Measurements from ENCODE around the gene RPL21. TPM values are rescaled to one million over a fixed set of nuclear protein-coding genes. Genes with fewer than 3 reads are reported as not detected.
"Not testable (repeated sequence)": the region's sequence is repeated elsewhere in the genome, so short reads cannot be mapped to it uniquely, and the experiment has no call there.

RPL21 gene
- total and polyA plus RNA-seq, 4 donors = 828 to 3,537 (median 1,166) TPM

GRCh38 chr13:27217791-27218190 lies 33.6 kb upstream of the RPL21 start:
- H3K27ac ChIP-seq (ENCODE audit: low read depth in 1 of 2, low read length in 2 of 2); H3K36me3 ChIP-seq (ENCODE audit: control insufficient read depth in 1 of 2, insufficient read depth in 2 of 2, low read length in 1 of 2); intact Hi-C loops (cut with DNase I); H3K27me3 ChIP-seq (ENCODE audit: control insufficient read depth in 1 of 2, insufficient read depth in 2 of 2, low read length in 1 of 2); DNase-seq; H3K4me3 ChIP-seq (ENCODE audit: low read length in 2 of 2); H3K9me3 ChIP-seq (ENCODE audit: control insufficient read depth, low read length); ATAC-seq (ENCODE audit: low FRiP score); H3K4me1 ChIP-seq (ENCODE audit: control insufficient read depth in 1 of 2, insufficient read depth in 2 of 2, low read length in 2 of 2): not testable (repeated sequence)
- 57 to 73% methylated on average over 2 of the region's 2 CpGs for WGBS, 2 donors

- H3K27ac ChIP-seq (ENCODE audit: low read depth in 1 of 2, low read length in 2 of 2); H3K9me3 ChIP-seq (ENCODE audit: control insufficient read depth, low read length); ATAC-seq (ENCODE audit: low FRiP score); H3K27me3 ChIP-seq (ENCODE audit: control insufficient read depth in 1 of 2, insufficient read depth in 2 of 2, low read length in 1 of 2); H3K4me3 ChIP-seq (ENCODE audit: low read length in 2 of 2); H3K36me3 ChIP-seq (ENCODE audit: control insufficient read depth in 1 of 2, insufficient read depth in 2 of 2, low read length in 1 of 2); DNase-seq; intact Hi-C loops (cut with DNase I); H3K4me1 ChIP-seq (ENCODE audit: control insufficient read depth in 1 of 2, insufficient read depth in 2 of 2, low read length in 2 of 2): not testable (repeated sequence)
- WGBS, 2 donors = 70 to 76% methylated on average over 1 of the region's 1 CpG
Observed at GRCh38 chr13:27218861-27219260, 32.5 kb upstream of the RPL21 start.

DNA sequence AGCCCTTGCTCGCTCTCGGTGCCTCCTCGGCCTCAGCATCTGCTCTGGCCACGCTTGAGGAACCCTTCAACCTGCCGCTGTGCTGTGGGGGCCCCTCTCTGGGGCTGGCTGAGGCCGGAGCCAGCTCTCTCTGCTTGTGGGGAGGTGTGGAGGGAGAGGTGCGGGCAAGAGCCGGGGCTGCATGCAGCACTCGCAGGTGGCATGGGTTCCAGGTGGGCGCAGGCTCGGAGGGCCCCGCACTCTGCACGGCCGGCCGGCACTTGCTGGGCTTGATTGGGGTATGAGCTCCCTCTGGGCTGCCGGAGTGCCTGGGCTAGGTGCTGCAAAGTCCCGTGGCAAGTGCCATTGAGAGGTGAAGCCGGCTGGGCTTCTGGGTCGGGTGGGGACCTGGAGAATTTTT lies 31.7 kb upstream of the RPL21 start:
- no peaks in the 10 kb centered on the region for H3K36me3 ChIP-seq (ENCODE audit: control insufficient read depth in 1 of 2, insufficient read depth in 2 of 2, low read length in 1 of 2)
- DNase-seq (no peak), ATAC-seq (ENCODE audit: low FRiP score) (no peak)
- no peak overlapping the region for H3K4me3 ChIP-seq (ENCODE audit: low read length in 2 of 2)
- WGBS, 2 donors = 90 to 91% methylated on average over 19 of the region's 19 CpGs
- H3K4me1 ChIP-seq (ENCODE audit: control insufficient read depth in 1 of 2, insufficient read depth in 2 of 2, low read length in 2 of 2) = no peaks in the 10 kb centered on the region
- no peak overlapping the region for H3K27ac ChIP-seq (ENCODE audit: low read depth in 1 of 2, low read length in 2 of 2)
- H3K27me3 ChIP-seq (ENCODE audit: control insufficient read depth in 1 of 2, insufficient read depth in 2 of 2, low read length in 1 of 2) = no peaks in the 10 kb centered on the region
- intact Hi-C loops (cut with DNase I) = no loop called here
- H3K9me3 ChIP-seq (ENCODE audit: control insufficient read depth, low read length) = no peaks in the 10 kb centered on the region

- DNase-seq; H3K9me3 ChIP-seq (ENCODE audit: control insufficient read depth, low read length); H3K4me3 ChIP-seq (ENCODE audit: low read length in 2 of 2); H3K4me1 ChIP-seq (ENCODE audit: control insufficient read depth in 1 of 2, insufficient read depth in 2 of 2, low read length in 2 of 2); H3K36me3 ChIP-seq (ENCODE audit: control insufficient read depth in 1 of 2, insufficient read depth in 2 of 2, low read length in 1 of 2); H3K27me3 ChIP-seq (ENCODE audit: control insufficient read depth in 1 of 2, insufficient read depth in 2 of 2, low read length in 1 of 2); H3K27ac ChIP-seq (ENCODE audit: low read depth in 1 of 2, low read length in 2 of 2); ATAC-seq (ENCODE audit: low FRiP score); intact Hi-C loops (cut with DNase I): not testable (repeated sequence)
- 65 to 83% methylated on average over 2 of the region's 2 CpGs for WGBS, 2 donors
Observed at GRCh38 chr13:27222100-27222499, 29.3 kb upstream of the RPL21 start.

DNA sequence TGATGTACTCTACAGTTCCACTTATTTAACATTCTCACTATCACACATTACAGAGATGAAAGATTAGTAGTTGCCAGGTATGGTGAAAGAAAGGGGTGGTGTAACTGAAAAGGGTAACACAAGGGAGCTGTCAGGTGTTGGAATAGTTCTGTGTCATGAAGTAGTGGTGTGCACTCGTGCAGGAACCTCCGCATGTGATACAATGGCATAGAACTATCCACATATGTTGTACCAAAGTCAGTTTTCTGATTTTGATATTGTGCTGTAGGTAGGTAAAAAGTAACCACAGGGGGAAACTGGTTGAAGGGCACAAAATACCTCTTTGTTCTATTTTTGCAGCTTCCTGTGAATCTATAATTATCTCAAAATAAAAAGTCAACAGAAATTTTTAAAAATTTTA lies 24.4 kb upstream of the RPL21 start:
- WGBS, 2 donors = 81 to 88% methylated on average over 2 of the region's 2 CpGs
- no peak for DNase-seq
- no peaks in the 10 kb centered on the region for H3K9me3 ChIP-seq (ENCODE audit: control insufficient read depth, low read length)
- intact Hi-C loops (cut with DNase I) = no loop called here
- ATAC-seq (ENCODE audit: low FRiP score) = no peak
- H3K27ac ChIP-seq (ENCODE audit: low read depth in 1 of 2, low read length in 2 of 2) = no peak overlapping the region
- no peak overlapping the region for H3K4me3 ChIP-seq (ENCODE audit: low read length in 2 of 2)
- H3K27me3 ChIP-seq (ENCODE audit: control insufficient read depth in 1 of 2, insufficient read depth in 2 of 2, low read length in 1 of 2) = peaks cover 0 to 2% of the 10 kb centered on the region in 2 donors
- no peaks in the 10 kb centered on the region for H3K36me3 ChIP-seq (ENCODE audit: control insufficient read depth in 1 of 2, insufficient read depth in 2 of 2, low read length in 1 of 2)
- H3K4me1 ChIP-seq (ENCODE audit: control insufficient read depth in 1 of 2, insufficient read depth in 2 of 2, low read length in 2 of 2) = no peaks in the 10 kb centered on the region

GRCh38 chr13:27228131-27228530 lies 23.2 kb upstream of the RPL21 start:
- no peak overlapping the region for H3K27ac ChIP-seq (ENCODE audit: low read depth in 1 of 2, low read length in 2 of 2)
- H3K4me3 ChIP-seq (ENCODE audit: low read length in 2 of 2) = no peak overlapping the region
- H3K36me3 ChIP-seq (ENCODE audit: control insufficient read depth in 1 of 2, insufficient read depth in 2 of 2, low read length in 1 of 2) = no peaks in the 10 kb centered on the region
- peaks cover 0 to 2% of the 10 kb centered on the region in 2 donors for H3K27me3 ChIP-seq (ENCODE audit: control insufficient read depth in 1 of 2, insufficient read depth in 2 of 2, low read length in 1 of 2)
- intact Hi-C loops (cut with DNase I) = no loop called here
- ATAC-seq (ENCODE audit: low FRiP score) (no peak), DNase-seq (no peak)
- H3K4me1 ChIP-seq (ENCODE audit: control insufficient read depth in 1 of 2, insufficient read depth in 2 of 2, low read length in 2 of 2) = no peaks in the 10 kb centered on the region
- H3K9me3 ChIP-seq (ENCODE audit: control insufficient read depth, low read length) = peaks cover 2% of the 10 kb centered on the region

GRCh38 chr13:27229642-27230041 lies 21.7 kb upstream of the RPL21 start:
- no peaks in the 10 kb centered on the region for H3K4me1 ChIP-seq (ENCODE audit: control insufficient read depth in 1 of 2, insufficient read depth in 2 of 2, low read length in 2 of 2)
- H3K27me3 ChIP-seq (ENCODE audit: control insufficient read depth in 1 of 2, insufficient read depth in 2 of 2, low read length in 1 of 2) = peaks cover 0 to 2% of the 10 kb centered on the region in 2 donors
- no peak for DNase-seq

DNA sequence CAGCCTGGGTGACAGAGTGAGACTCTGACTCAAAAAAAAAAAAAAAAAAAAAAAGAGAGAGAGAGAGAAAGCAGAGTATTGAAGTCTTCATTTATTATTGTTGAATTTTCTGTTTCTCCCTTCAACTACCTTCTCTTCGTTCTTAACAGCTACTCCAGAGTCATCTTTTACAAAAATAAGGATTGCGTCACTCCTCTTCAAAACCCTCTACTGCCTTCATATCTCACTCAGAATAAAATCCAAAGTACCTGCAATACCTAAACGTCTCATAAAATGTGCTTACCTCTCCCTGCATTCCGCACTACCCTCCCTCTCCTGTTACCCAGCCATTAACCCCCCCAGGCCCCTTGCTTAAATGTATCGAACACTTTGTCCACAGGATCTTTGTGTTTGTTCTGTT lies 17.4 kb upstream of the RPL21 start:
- intact Hi-C loops (cut with DNase I) = no loop called here
- no peaks in the 10 kb centered on the region for H3K4me1 ChIP-seq (ENCODE audit: control insufficient read depth in 1 of 2, insufficient read depth in 2 of 2, low read length in 2 of 2)
- H3K27ac ChIP-seq (ENCODE audit: low read depth in 1 of 2, low read length in 2 of 2) = no peak overlapping the region
- ATAC-seq (ENCODE audit: low FRiP score) (no peak), DNase-seq (no peak)
- H3K27me3 ChIP-seq (ENCODE audit: control insufficient read depth in 1 of 2, insufficient read depth in 2 of 2, low read length in 1 of 2) = peaks cover 0 to 2% of the 10 kb centered on the region in 2 donors
- H3K4me3 ChIP-seq (ENCODE audit: low read length in 2 of 2) = no peak overlapping the region
- peaks cover 2% of the 10 kb centered on the region for H3K9me3 ChIP-seq (ENCODE audit: control insufficient read depth, low read length)
- no peaks in the 10 kb centered on the region for H3K36me3 ChIP-seq (ENCODE audit: control insufficient read depth in 1 of 2, insufficient read depth in 2 of 2, low read length in 1 of 2)
- WGBS, 2 donors = 89 to 92% methylated on average over 5 of the region's 5 CpGs

More at GRCh38 chr13:27229642-27230041, 21.7 kb upstream of the RPL21 start:
- intact Hi-C loops (cut with DNase I) = no loop called here
- Histone ChIP-seq H3K27ac (ENCODE audit: low read depth in 1 of 2, low read length in 2 of 2) (no peak overlapping the region), H3K4me3 (ENCODE audit: low read length in 2 of 2) (no peak overlapping the region), H3K9me3 (ENCODE audit: control insufficient read depth, low read length) (peaks cover 2% of the 10 kb centered on the region), H3K36me3 (ENCODE audit: control insufficient read depth in 1 of 2, insufficient read depth in 2 of 2, low read length in 1 of 2) (no peaks in the 10 kb centered on the region)
- no peak for ATAC-seq (ENCODE audit: low FRiP score)
- WGBS, 2 donors = 96 to 98% methylated on average over 3 of the region's 3 CpGs

DNA sequence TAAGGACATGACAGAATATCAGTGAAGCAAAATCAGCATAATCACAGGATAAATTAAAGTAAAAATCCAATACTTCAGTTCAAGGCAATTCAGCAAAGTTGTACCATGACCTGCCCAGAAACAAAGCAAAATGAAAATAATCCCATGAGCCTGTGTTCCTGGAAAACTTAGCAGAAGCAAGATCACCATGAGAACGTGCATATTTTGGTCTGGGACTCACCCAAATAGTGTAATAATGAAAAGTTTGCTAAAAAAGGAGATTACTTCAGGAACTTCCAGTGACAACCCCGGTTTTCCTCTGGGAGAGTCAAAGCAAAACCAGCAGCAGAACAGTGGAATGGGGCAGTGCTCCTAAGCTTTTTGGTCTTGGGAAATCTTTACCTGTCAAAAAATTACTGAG lies 14.9 kb upstream of the RPL21 start:
- WGBS, 2 donors = 0 to 4% methylated on average over 2 of the region's 2 CpGs
- Histone ChIP-seq H3K36me3 (ENCODE audit: control insufficient read depth in 1 of 2, insufficient read depth in 2 of 2, low read length in 1 of 2) (no peaks in the 10 kb centered on the region), H3K27me3 (ENCODE audit: control insufficient read depth in 1 of 2, insufficient read depth in 2 of 2, low read length in 1 of 2) (no peaks in the 10 kb centered on the region), H3K27ac (ENCODE audit: low read depth in 1 of 2, low read length in 2 of 2) (no peak overlapping the region), H3K4me1 (ENCODE audit: control insufficient read depth in 1 of 2, insufficient read depth in 2 of 2, low read length in 2 of 2) (no peaks in the 10 kb centered on the region), H3K9me3 (ENCODE audit: control insufficient read depth, low read length) (peaks cover 2% of the 10 kb centered on the region), H3K4me3 (ENCODE audit: low read length in 2 of 2) (no peak overlapping the region)
- ATAC-seq (ENCODE audit: low FRiP score) = no peak
- no peak for DNase-seq
- intact Hi-C loops (cut with DNase I) = no loop called here
